Inflammatory macrophage treated with lipopolysaccharide for 4 hours (primary cell): ENCODE data around the gene CEACAM8.
"Not testable (repeated sequence)": the region's sequence is repeated elsewhere in the genome, so short reads cannot be mapped to it uniquely, and the experiment has no call there.

Experiments used
- DNase-seq: peaks from one replicate; pipeline ENCODE4 v3.0.0-alpha.2; 2020

The CEACAM8 gene

GRCh38 chr19:42571116-42571515, 23.6 kb downstream of the CEACAM8 start:
- peak; percentile 57 for DNase-seq

GRCh38 chr19:42569193-42569592, 25.5 kb downstream of the CEACAM8 start:
- no peak for DNase-seq

GRCh38 chr19:42568006-42568405, 26.7 kb downstream of the CEACAM8 start:
- DNase-seq, result peak; percentile 82

DNA sequence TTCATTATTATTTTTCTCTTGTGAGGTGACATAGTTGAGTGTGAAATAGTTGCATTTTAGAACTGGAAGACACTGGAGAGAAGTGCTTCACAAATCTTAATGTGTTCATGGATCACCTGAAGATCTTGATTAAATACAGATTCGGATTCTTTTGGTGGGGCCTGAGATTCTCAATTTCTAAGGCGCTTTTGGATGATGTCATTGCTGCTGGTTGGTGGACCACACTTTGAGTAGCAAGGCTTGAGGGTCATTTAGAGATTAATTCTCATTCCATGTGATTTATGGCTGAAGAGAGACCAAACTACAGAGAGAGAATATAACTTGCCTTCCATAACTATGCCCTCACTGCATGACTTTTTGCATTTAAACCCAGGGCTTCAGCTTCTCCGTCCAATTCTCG, 27.2 kb downstream of the CEACAM8 start:
- DNase-seq, result no peak

DNA sequence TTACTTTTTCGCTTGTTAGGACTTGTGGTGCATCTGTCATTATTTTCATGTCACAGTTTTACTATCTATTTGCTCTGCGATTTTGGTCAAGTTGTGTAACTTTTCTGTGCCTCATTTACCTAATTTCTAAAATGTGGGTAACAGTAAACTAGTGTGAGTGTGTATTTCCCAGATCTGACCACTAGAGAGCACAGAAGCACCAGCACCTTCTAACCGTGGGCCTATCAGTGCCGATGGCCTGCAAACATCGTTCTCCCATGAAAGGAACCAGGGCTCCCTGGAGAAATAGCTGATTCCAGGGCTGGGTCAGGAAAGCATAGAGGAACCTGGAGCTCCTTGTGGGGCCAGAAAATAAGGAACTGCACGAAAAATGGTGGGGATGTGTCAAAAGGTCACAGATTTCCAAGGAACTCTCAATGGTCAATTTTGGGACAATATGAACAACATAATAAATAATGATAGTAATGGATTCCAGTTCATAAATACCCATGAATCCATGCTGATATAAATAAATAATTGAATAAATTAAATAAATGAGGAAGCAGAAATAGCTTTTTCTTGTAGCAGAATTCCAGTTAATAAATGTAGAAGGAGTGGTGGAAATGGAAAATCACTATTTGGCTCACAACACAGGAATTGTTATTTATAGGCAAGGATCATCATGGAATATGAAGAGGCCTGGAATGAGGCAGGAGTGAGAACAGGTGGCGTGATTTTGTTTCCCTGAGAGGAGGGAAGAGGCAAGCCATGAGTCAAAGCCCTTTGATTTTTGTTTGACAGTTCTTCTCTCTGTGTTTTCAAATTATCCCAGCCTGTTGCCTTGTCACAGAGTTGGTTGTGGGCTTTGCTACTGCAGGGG, 31.1 kb downstream of the CEACAM8 start:
- peak; percentile 63 for DNase-seq

DNA sequence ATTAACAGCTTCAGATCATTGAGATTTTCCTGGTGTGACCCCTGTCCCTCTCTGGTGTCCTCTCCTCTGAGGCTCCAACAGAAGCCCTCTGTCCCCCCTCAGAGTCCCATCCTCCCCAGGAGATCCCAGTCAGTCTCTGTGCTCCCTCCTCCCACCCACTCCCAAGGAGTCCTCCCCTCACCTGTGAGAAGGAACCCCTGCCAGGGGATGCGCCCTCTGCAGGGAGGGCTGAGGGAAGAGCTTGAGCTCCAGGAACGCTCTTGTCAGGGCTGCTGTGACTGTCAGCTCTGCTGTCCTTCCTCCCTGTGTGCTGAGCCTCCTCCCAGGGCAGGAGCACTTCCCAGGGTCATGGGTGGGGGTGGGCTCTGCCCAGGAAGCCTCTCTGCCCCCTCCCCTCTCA, 33.2 kb downstream of the CEACAM8 start:
- no peak for DNase-seq

- DNase-seq, result no peak
These were observed 34.0 kb downstream of the CEACAM8 start for GRCh38 chr19:42560731-42561130.

- DNase-seq, result no peak
These were observed 36.1 kb downstream of the CEACAM8 start for GRCh38 chr19:42558450-42559150.

DNA sequence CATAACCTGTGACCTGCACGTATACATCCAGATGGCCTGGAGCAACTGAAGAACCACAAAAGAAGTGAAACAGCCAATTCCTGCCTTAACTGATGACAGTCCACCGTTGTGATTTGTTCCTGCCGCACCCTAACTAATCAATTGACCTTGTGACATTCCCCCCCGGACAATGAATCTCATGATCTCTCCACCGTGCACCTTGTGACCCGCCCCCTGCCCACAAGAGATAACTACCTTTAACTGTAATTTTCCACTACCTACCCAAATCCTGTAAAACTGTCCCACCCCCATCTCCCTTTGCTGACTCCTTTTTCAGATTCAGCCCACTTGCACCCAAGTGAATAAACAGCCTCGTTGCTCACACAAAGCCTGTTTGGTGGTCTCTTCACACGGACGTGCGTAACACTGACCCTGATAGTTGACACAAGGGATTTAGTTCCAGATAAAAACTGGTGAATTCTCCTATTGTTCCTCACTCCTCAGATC, 37.3 kb downstream of the CEACAM8 start:
- not testable (repeated sequence) for DNase-seq

DNA sequence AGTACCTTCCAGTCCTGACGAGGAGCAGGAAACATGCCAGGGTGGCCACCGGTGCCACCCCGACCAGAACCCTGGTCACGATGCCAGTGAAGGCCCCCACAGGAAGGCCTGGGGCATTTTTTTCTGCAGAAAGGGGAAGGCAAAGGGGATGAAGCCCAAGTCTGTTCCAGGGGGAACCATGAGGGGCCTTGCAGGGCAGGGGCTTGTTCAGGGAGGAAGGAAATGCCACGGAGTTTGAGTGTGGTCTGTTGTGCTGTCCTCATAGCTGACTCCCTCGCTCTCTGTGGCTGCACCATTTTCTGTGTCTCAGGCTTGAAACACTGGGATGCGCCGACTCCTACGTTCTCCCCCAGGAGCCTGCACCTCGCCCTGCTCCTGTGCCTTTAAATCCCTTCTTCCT, 38.9 kb downstream of the CEACAM8 start:
- no peak for DNase-seq

- DNase-seq, result peak; percentile 26
These were observed 39.4 kb downstream of the CEACAM8 start for GRCh38 chr19:42555317-42555716.

GRCh38 chr19:42554046-42554575, 40.6 kb downstream of the CEACAM8 start:
- no peak for DNase-seq

GRCh38 chr19:42553292-42554045, 41.3 kb downstream of the CEACAM8 start:
- DNase-seq, result peak; percentile 89

DNA sequence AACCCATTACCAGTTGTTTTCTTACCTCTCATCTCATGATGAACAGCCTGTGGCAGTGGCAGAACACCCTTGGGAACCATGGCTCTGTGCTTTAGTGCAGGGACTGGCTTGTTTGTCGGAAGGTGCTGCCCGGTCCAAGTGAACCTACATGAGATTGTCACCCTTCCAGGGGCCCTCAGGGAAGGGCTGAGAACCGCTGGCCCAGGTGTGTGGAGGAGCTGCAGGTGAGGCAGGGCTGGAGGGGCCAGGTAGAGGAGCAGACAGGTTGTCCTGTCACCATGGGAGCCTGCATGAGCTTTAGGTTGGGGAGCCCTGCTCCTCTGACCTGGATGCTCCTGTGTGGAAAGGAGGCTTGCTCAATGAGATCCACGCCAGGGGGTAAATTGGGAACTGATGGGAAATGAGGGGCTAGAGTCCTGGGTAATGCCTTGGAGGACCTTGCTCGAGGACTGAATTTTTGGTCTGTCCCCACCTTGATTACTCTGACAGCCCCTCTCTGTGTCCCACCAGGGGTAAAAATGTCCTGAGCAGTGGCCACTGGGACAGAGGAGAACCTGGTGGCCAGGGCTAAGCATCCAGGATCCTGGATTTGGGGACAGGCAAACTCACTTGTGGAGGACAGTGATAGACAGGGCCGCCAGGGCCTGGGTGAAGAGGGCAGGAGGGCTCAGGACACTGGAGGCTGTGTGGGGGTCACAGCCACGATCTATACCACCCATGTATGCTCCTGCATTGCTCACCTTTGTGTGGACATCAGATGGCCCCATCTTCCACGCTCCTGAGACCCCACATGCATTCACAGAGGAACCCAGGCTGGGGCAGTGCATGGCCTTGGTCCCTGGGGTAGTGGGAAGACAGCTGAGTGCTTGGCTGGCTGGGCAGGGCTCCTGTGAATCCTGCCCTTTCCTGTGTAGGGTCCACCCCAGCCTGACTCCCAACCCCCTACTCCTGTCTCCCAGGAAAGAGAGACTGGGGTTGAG, 42.3 kb downstream of the CEACAM8 start:
- no peak for DNase-seq

- not testable (repeated sequence) for DNase-seq
These were observed 44.2 kb downstream of the CEACAM8 start for GRCh38 chr19:42550521-42550920.

DNA sequence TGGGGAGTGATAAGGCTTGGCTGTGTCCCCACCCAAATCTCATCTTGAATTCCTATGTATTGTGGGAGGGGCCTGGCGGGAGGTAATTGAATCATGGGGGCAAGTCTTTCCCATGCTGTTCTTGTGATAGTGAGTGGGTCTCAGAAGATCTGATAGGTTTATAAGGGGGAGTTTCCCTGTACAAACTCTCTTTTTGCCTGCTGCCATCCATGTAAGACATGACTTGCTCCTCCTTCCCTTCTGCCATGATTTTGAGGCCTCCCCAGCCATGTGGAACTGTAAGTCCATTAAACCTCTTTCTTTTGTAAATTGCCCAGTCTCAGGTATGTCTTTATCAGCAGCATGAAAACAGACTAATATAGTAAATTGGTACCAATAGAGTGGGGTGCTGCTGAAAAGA, 45.7 kb downstream of the CEACAM8 start:
- not testable (repeated sequence) for DNase-seq

DNA sequence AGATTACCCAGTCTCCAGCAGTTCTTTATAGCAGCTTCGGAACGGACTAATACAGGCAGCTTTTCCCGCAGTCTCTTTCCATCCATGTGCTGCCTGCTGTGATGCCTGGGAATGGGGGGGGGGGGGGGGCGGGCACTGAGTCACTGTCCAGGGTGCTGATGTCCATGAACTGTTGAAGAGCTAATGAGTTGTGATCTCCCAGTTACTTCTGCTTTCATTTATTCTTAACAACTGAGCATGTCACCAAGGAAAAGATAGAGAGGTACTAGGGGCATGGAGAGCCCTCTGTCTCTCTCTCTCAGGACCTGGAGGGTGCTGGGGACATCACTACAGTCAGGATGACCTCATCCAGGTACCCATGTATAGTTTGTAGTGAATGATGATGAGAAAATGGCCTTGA, 46.2 kb downstream of the CEACAM8 start:
- peak; percentile 16 for DNase-seq

DNA sequence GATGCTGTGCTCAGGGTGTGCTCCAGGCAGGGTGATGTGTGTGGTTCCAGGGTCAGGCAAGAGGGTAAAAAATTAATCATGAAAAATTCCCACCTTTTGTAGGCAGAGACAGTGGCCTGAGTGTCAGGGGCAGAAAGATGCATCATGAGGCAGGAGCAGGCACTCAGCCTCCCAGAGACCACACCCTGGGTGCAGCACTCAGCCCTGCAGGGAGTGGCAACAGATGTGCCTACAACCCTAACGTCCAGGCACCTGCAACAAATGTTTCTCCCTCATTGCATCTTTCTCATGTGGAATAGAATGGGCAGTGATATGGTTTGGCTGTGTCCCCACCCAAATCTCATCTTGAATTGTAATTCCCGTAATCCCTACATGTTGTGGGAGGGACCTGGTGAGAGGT, 46.8 kb downstream of the CEACAM8 start:
- DNase-seq, result no peak

GRCh38 chr19:42546831-42547500, 47.8 kb downstream of the CEACAM8 start:
- DNase-seq, result no peak

DNA sequence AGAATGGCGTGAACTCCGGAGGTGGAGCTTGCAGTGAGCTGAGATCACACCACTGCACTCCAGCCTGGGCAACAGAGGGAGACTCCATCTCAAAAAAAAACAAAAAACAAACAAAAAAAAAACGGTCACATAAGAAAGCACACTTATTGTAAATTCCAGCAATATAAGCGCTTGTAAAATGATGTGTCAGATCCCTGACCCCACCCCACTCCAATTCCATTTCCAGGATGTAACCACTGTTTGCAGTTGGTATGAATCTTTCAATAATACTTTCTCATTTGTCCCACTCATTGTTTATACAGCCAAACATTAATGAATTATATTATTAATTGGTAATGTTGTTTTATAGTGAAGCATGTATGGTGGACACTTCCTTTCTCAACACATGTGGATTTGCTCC, 50.6 kb downstream of the CEACAM8 start:
- DNase-seq, result no peak

DNA sequence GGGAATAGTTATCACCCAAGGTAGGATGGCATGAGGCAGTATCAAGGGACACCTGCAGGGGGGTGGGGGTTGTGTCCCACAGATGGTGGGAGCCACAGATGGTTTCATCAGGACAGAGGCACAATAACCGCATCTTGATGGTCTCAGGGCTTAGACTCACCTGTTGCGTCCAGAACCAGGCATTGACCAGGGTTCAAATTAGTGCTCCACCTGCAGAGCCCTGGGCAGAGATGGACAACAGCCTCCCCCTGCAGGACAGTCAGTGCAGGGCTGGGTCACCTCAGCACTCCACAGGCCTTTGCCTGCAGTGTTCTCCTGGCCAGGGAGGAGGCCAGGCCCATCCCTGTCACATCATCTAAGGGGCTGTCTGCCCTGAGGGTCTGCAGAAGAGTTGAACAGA, 51.9 kb downstream of the CEACAM8 start:
- DNase-seq, result no peak
